GM21367 (cell line): Measurements from ENCODE around the gene CHRNA3.

Source experiments
- ATAC-seq: cut with Tn5 transposase; IDR thresholded peaks from one replicate; pipeline ENCODE4 v1.9.1; 2021; ENCODE audit not compliant: unreplicated experiment

Gene CHRNA3

GRCh38 chr15:78637776-78638435 is 17.1 kb upstream of the CHRNA3 start:
- ATAC-seq, result no peak

GRCh38 chr15:78636378-78636859 is 15.6 kb upstream of the CHRNA3 start:
- ATAC-seq, result no peak

GRCh38 chr15:78635346-78635745 is 14.6 kb upstream of the CHRNA3 start:
- no peak for ATAC-seq

GRCh38 chr15:78634210-78635145 is 13.7 kb upstream of the CHRNA3 start:
- ATAC-seq, result no peak

- no peak for ATAC-seq
Measured at GRCh38 chr15:78633348-78633747, 12.6 kb upstream of the CHRNA3 start.

GRCh38 chr15:78630886-78631633 is 10.3 kb upstream of the CHRNA3 start:
- ATAC-seq, result no peak

- no peak for ATAC-seq
Measured at GRCh38 chr15:78629716-78630065, 8.9 kb upstream of the CHRNA3 start.

GRCh38 chr15:78629031-78629715 is 8.4 kb upstream of the CHRNA3 start:
- no peak for ATAC-seq

- ATAC-seq, result no peak
Measured at GRCh38 chr15:78628227-78628626, 7.4 kb upstream of the CHRNA3 start.

- ATAC-seq, result no peak
Measured at GRCh38 chr15:78627348-78627747, 6.6 kb upstream of the CHRNA3 start.

- no peak for ATAC-seq
Measured at GRCh38 chr15:78626381-78626995, 5.7 kb upstream of the CHRNA3 start.

- no peak for ATAC-seq
Measured at GRCh38 chr15:78625606-78626280, 4.9 kb upstream of the CHRNA3 start.

- ATAC-seq, result no peak
Measured at GRCh38 chr15:78624651-78625590, 4.1 kb upstream of the CHRNA3 start.

- no peak for ATAC-seq
Measured at GRCh38 chr15:78623786-78624497, 3.1 kb upstream of the CHRNA3 start.

GRCh38 chr15:78621810-78622402 is 1.1 kb upstream of the CHRNA3 start:
- no peak for ATAC-seq

GRCh38 chr15:78620021-78620526 is 722 bp downstream of the CHRNA3 start:
- no peak for ATAC-seq
